GM23248 (cell line): Measurements from ENCODE around the gene SELL. TPM values are rescaled to one million over a fixed set of nuclear protein-coding genes. Genes with fewer than 3 reads are reported as not detected.

Experiments
- DNase-seq: peaks from one replicate; pipeline ENCODE4 v3.0.0-alpha.2; 2015
- H2AFZ ChIP-seq: fragments of 200-600 bp; sonication (generic); 2 replicates; pipeline ENCODE4 v1.6.1; 2016; ENCODE audit warnings: antibody characterized with exemption
- H3F3A ChIP-seq: fragments of 200-600 bp; sonication (generic); 2 replicates; pipeline ENCODE4 v1.6.1; 2016; ENCODE audit warnings: mild to moderate bottlenecking, antibody characterized with exemption, mixed run types; ENCODE audit not compliant: insufficient read depth
- H3K27ac ChIP-seq: fragments of 200-600 bp; sonication (generic); 2 replicates; pipeline ENCODE4 v1.5.1; 2016; ENCODE audit warnings: mild to moderate bottlenecking
- H3K27me3 ChIP-seq: fragments of 200-600 bp; sonication (generic); replicated peaks from 2 replicates; pipeline ENCODE4 v1.6.1; 2016; ENCODE audit warnings: mild to moderate bottlenecking; ENCODE audit not compliant: insufficient read depth
- H3K36me3 ChIP-seq: fragments of 200-600 bp; sonication (generic); 2 replicates; pipeline ENCODE4 v1.6.1; 2016; ENCODE audit warnings: low read depth, mild to moderate bottlenecking
- H3K4me1 ChIP-seq: fragments of 200-600 bp; sonication (generic); 2 replicates; pipeline ENCODE4 v1.6.1; 2016; ENCODE audit warnings: mild to moderate bottlenecking; ENCODE audit not compliant: insufficient read depth
- H3K4me2 ChIP-seq: fragments of 200-600 bp; sonication (generic); one replicate; pipeline ENCODE4 v1.6.1; 2016; ENCODE audit warnings: mild to moderate bottlenecking; ENCODE audit not compliant: unreplicated experiment
- H3K4me3 ChIP-seq: fragments of 200-600 bp; sonication (generic); 2 replicates; pipeline ENCODE4 v1.5.1; 2016; ENCODE audit warnings: mild to moderate bottlenecking
- H3K79me2 ChIP-seq: fragments of 200-600 bp; sonication (generic); 2 replicates; pipeline ENCODE4 v1.6.1; 2016; ENCODE audit warnings: mild to moderate bottlenecking; ENCODE audit not compliant: insufficient read depth
- H3K9ac ChIP-seq: fragments of 200-600 bp; sonication (generic); 2 replicates; pipeline ENCODE4 v1.6.1; 2016; ENCODE audit warnings: mild to moderate bottlenecking
- H3K9me2 ChIP-seq: fragments of 200-600 bp; sonication (generic); 2 replicates; pipeline ENCODE4 v1.6.1; 2016; ENCODE audit warnings: mixed run types, mild to moderate bottlenecking, moderate library complexity; ENCODE audit not compliant: insufficient read depth
- H3K9me3 ChIP-seq: fragments of 200-600 bp; sonication (generic); one replicate; pipeline ENCODE4 v1.6.1; 2017; ENCODE audit warnings: low read depth
- H4K20me1 ChIP-seq: fragments of 200-600 bp; sonication (generic); 2 replicates; pipeline ENCODE4 v1.6.0; 2016; ENCODE audit not compliant: insufficient read depth
- EZH2 ChIP-seq: fragments of 200-600 bp; sonication (generic); IDR thresholded peaks from 2 replicates; pipeline ENCODE4 v1.6.1; 2018; ENCODE audit warnings: antibody characterized with exemption, mild to moderate bottlenecking; ENCODE audit not compliant: insufficient read depth, poor library complexity, severe bottlenecking
- EZH2phosphoT487 ChIP-seq: fragments of 200-600 bp; sonication (generic); IDR thresholded peaks from 2 replicates; pipeline ENCODE4 v1.6.1; 2018; ENCODE audit warnings: antibody characterized with exemption, moderate library complexity, mild to moderate bottlenecking, low read depth; ENCODE audit not compliant: insufficient read depth
- WGBS, 2 experiments: methylation state at CpG; one replicate each; pipeline ENCODE4 v1.1.6; 2015 to 2017; ENCODE audit warnings: low lambda C conversion rate in 2 of 2, low coverage in 1 of 2; ENCODE audit errors: missing lambda C conversion rate in 2 of 2; 5-methylcytosine and 5-hydroxymethylcytosine counted together
- in situ Hi-C: fragments of 300-500 bp; cut with MboI; formaldehyde crosslinking; loops from 2 replicates; pipeline ENCODE4 v1.15.0; 2020
- polyA plus RNA-seq: library from polyadenylated mRNA; unstranded; fragments of >200 nt; fragmentation: Nextera tagmentation; extraction: Ambion mirVana; gene quantifications from 2 replicates; pipeline ENCODE4 v1.2.1, GENCODE V29; 2016
- total RNA-seq: library from RNA; depleted of rRNA; stranded (reverse); fragments of >200 nt; shearing (Covaris generic); gene quantifications from 2 replicates; pipeline ENCODE4 v1.2.3, GENCODE V29; 2014

The SELL gene
- total and polyA plus RNA-seq, 2 experiments from 2014 or later = not detected

DNA sequence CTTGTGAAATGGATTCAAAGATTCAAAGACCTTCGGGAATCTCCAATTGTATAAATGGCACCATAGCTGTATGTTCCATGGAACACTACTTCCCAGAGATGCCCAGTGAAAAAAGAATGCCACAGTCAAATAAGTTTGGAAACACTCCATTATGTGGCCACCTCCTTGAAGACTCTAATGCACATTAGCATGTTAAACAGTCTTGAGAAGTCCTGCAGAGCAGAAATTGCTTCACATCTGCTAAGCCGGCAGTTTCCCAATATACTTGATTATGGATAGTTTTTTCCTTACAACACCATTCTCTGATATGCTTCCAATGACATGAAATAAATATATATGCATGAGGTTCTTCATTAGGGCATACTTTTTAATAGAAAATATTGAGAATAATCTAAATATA, 35.1 kb upstream of the SELL start:
- 41 to 46% methylated on average over 2 of the region's 2 CpGs for WGBS, 2 experiments
- Histone ChIP-seq H3K27ac (no peak overlapping the region), H3K9ac (no peak overlapping the region), H3K4me1 (peaks cover 6% of the 10 kb centered on the region), H3K4me3 (no peak overlapping the region), H4K20me1 (no peaks in the 10 kb centered on the region), H3K27me3 (peaks cover 22% of the 10 kb centered on the region), H2AFZ (no peak overlapping the region), H3K9me2 (no peaks in the 10 kb centered on the region), H3K36me3 (no peaks in the 10 kb centered on the region), H3K9me3 (no peaks in the 10 kb centered on the region), H3K79me2 (no peaks in the 10 kb centered on the region), H3F3A (no peaks in the 10 kb centered on the region), H3K4me2 (no peak overlapping the region)
- in situ Hi-C loops = no loop called here
- no peak for DNase-seq
- no peak for TF ChIP-seq EZH2
- no peak for TF ChIP-seq EZH2phosphoT487

DNA sequence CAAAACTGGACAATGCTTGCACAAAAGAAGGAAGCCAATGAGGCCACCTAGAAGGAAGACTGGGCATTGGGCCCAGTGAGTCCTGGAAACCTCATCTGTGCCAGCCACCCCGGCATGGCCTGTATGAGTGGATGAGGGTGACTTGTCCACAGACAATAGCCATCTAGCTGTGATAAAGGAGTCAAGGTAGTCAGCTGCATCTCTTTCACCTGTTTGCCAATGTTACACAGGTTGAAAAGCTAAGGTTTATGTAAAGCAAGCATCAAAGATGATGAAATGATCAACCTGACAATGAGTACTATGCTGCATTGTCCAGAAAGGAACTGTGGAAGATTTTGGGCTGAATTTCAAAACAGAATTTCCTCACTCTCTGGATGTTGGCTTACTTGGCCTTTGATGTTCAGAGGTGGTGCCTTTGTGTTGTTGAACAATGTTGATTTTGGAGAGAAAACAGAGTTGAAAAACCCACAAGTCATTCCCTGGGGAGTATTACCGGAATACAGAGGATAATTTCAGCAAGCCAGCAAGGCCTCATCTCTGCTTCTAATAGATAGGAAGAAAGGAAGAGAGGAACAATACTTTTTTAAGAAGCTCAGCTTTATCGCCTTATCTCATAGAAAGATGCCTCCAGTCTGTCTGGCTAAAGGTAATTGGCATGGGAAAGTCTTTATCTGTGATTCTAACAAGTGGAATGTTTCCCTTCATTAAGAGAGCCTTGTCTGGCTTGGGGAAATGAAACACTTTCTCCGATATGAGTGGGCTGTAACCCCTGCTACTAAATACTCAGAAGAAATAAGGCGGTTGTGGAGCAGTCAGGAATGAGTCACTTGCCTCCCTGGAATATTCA, 33.8 kb upstream of the SELL start:
- no peak overlapping the region for H3K9ac ChIP-seq
- 43 to 49% methylated on average over 5 of the region's 5 CpGs for WGBS, 2 experiments

GRCh38 chr1:169741666-169742394, 30.4 kb upstream of the SELL start:
- Histone ChIP-seq H2AFZ (no peak overlapping the region), H3K9ac (no peak overlapping the region), H3F3A (no peaks in the 10 kb centered on the region), H4K20me1 (no peaks in the 10 kb centered on the region), H3K4me3 (no peak overlapping the region), H3K79me2 (no peaks in the 10 kb centered on the region), H3K36me3 (no peaks in the 10 kb centered on the region), H3K4me2 (peak overlapping the region; percentile 12), H3K27me3 (peaks cover 39% of the 10 kb centered on the region), H3K27ac (no peak overlapping the region), H3K9me3 (no peaks in the 10 kb centered on the region), H3K4me1 (peaks cover 10% of the 10 kb centered on the region), H3K9me2 (no peaks in the 10 kb centered on the region)
- in situ Hi-C loops = no loop called here
- TF ChIP-seq EZH2phosphoT487 = no peak
- TF ChIP-seq EZH2 = no peak
- peak; percentile 66 for DNase-seq
- WGBS, 2 experiments = 33 to 38% methylated on average over 6 of the region's 6 CpGs

More for the DNA sequence above, 33.8 kb upstream of the SELL start:
- no peaks in the 10 kb centered on the region for H3F3A ChIP-seq
- no peaks in the 10 kb centered on the region for H3K79me2 ChIP-seq
- no peak overlapping the region for H3K27ac ChIP-seq
- no peak overlapping the region for H3K4me2 ChIP-seq
- no peak overlapping the region for H2AFZ ChIP-seq
- H4K20me1 ChIP-seq = no peaks in the 10 kb centered on the region
- H3K9me2 ChIP-seq = no peaks in the 10 kb centered on the region
- H3K27me3 ChIP-seq = peaks cover 29% of the 10 kb centered on the region
- DNase-seq = peak; percentile 19
- in situ Hi-C loops = no loop called here
- H3K9me3 ChIP-seq = no peaks in the 10 kb centered on the region
- no peak overlapping the region for H3K4me3 ChIP-seq
- H3K4me1 ChIP-seq = peaks cover 10% of the 10 kb centered on the region
- TF ChIP-seq EZH2phosphoT487 = no peak
- TF ChIP-seq EZH2 = no peak
- no peaks in the 10 kb centered on the region for H3K36me3 ChIP-seq

DNA sequence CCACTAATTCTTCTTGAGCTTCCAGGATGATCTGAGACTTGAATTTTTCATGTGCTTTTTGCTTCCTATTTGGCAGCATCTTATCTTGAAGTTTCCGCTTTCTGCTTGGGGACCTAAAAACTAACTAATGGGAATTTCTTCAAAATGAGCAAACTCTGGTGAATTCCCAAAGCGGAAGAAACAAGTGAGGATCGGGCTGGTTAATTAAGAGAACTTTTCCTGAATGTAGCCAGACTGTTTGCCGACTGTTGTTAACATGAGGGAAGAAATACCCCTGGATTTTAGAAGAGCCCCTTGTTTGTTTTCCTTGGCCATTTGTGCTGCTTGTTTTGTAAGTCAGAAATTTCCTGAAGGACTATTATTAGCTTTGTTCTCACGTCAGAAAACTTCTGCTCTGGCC, 28.6 kb upstream of the SELL start:
- H3K36me3 ChIP-seq = no peaks in the 10 kb centered on the region
- no peaks in the 10 kb centered on the region for H3K79me2 ChIP-seq
- no peak overlapping the region for H2AFZ ChIP-seq
- no peaks in the 10 kb centered on the region for H4K20me1 ChIP-seq
- H3F3A ChIP-seq = no peaks in the 10 kb centered on the region
- DNase-seq = no peak
- H3K27me3 ChIP-seq = peaks cover 57% of the 10 kb centered on the region
- no peak for TF ChIP-seq EZH2phosphoT487
- no peak for TF ChIP-seq EZH2
- no peak overlapping the region for H3K9ac ChIP-seq
- H3K9me3 ChIP-seq = no peaks in the 10 kb centered on the region
- H3K4me1 ChIP-seq = peaks cover 10% of the 10 kb centered on the region
- in situ Hi-C loops = no loop called here
- no peak overlapping the region for H3K4me3 ChIP-seq
- H3K27ac ChIP-seq = no peak overlapping the region
- no peaks in the 10 kb centered on the region for H3K9me2 ChIP-seq
- 53 to 55% methylated on average over 5 of the region's 5 CpGs for WGBS, 2 experiments
- H3K4me2 ChIP-seq = no peak overlapping the region
